NB4 (cell line): Measurements from ENCODE around the gene PIGBOS1.

Experiments
- CTCF ChIP-seq: IDR thresholded peaks from one replicate; pipeline ENCODE4 v1.5.1; 2012; ENCODE audit warnings: low read depth, low read length
- MAX ChIP-seq: IDR thresholded peaks from 2 replicates; pipeline ENCODE4 v1.6.1; 2011; ENCODE audit warnings: low read depth, low read length
- POLR2A ChIP-seq: IDR thresholded peaks from 2 replicates; pipeline ENCODE4 v1.6.1; 2011; ENCODE audit warnings: mild to moderate bottlenecking; ENCODE audit not compliant: insufficient read length; ENCODE audit errors: extremely low read depth

GRCh38 chr15:55320963-55321362 lies 2.0 kb upstream of the PIGBOS1 start:
- no peak for TF ChIP-seq CTCF
- no peak for TF ChIP-seq POLR2A
- no peak for TF ChIP-seq MAX
